Common myeloid progenitor, CD34-positive (primary cell): Measurements from ENCODE around the gene ALDH9A1.
"Not testable (repeated sequence)": the region's sequence is repeated elsewhere in the genome, so short reads cannot be mapped to it uniquely, and the experiment has no call there.

Source experiments
- CTCF ChIA-PET: fragments of 350-600 bp; sonication (Branson Sonifier 250); formaldehyde crosslinking; loops from one replicate; lab custom pipeline; 2021; ENCODE audit warnings: antibody characterized with exemption; lab: Charles Lee
- POLR2A ChIA-PET: fragments of 350-600 bp; sonication (Branson Sonifier 250); formaldehyde crosslinking; loops from one replicate; lab custom pipeline; 2021; ENCODE audit warnings: antibody characterized with exemption; lab: Charles Lee
- DNase-seq, 3 donors: peaks; one replicate each; pipeline versions ENCODE4 v3.0.0 to v3.0.0-alpha.2; 2013
- H3K27ac ChIP-seq, 2 experiments: 1 replicate in 1 of 2; 2 replicates in 1 of 2; pipeline ENCODE4 v1.7.0; 2013; ENCODE audit warnings: inconsistent platforms in 2 of 2, low read length in 2 of 2, mild to moderate bottlenecking in 2 of 2, low read depth in 1 of 2, moderate library complexity in 1 of 2; ENCODE audit not compliant: severe bottlenecking in 2 of 2, insufficient read depth in 1 of 2, poor library complexity in 1 of 2
- H3K27me3 ChIP-seq, 5 experiments: replicated peaks in 2 of 5; 1 replicate in 3 of 5; 2 replicates in 2 of 5; pipeline versions ENCODE4 v1.6.1 to v1.7.0; 2013; ENCODE audit warnings: low read length in 4 of 5, mild to moderate bottlenecking in 2 of 5, moderate library complexity in 2 of 5, inconsistent platforms in 1 of 5; ENCODE audit not compliant: insufficient read depth in 5 of 5, control insufficient read depth in 4 of 5
- H3K36me3 ChIP-seq, 4 experiments: 1 replicate in 2 of 4; 2 replicates in 2 of 4; pipeline versions ENCODE4 v1.6.1 to v1.7.0; 2013; ENCODE audit warnings: low read length in 3 of 4, control low read depth in 1 of 4, mild to moderate bottlenecking in 1 of 4; ENCODE audit not compliant: control insufficient read depth in 4 of 4, insufficient read depth in 4 of 4
- H3K4me1 ChIP-seq, 4 experiments: 1 replicate in 3 of 4; 2 replicates in 1 of 4; pipeline versions ENCODE4 v1.6.1 to v1.7.1; 2013; ENCODE audit warnings: low read length in 3 of 4, mild to moderate bottlenecking in 3 of 4, control low read depth in 1 of 4, inconsistent platforms in 1 of 4, moderate library complexity in 1 of 4; ENCODE audit not compliant: control insufficient read depth in 4 of 4, insufficient read depth in 4 of 4; ENCODE audit errors: control extremely low read depth in 1 of 4
- H3K4me3 ChIP-seq, 7 experiments: 1 replicate in 4 of 7; 2 replicates in 3 of 7; pipeline versions ENCODE4 v1.5.1 to v1.7.0; 2013; ENCODE audit warnings: mild to moderate bottlenecking in 7 of 7, low read length in 6 of 7, moderate library complexity in 6 of 7, inconsistent platforms in 2 of 7, low read depth in 2 of 7, control low read depth in 1 of 7; ENCODE audit not compliant: insufficient read depth in 4 of 7, control insufficient read depth in 1 of 7; ENCODE audit errors: extremely low read depth in 1 of 7
- H3K9me3 ChIP-seq, 5 experiments: 1 replicate in 4 of 5; 2 replicates in 1 of 5; pipeline versions ENCODE4 v1.6.1 to v1.7.1; 2013; ENCODE audit warnings: low read length in 4 of 5, mild to moderate bottlenecking in 2 of 5, inconsistent platforms in 1 of 5, low read depth in 1 of 5, moderate library complexity in 1 of 5; ENCODE audit not compliant: control insufficient read depth in 4 of 5, insufficient read depth in 2 of 5; ENCODE audit errors: control extremely low read depth in 1 of 5
- WGBS: methylation state at CpG from one replicate; pipeline ENCODE4 v1.1.5; 2013; ENCODE audit not compliant: insufficient coverage; 5-methylcytosine and 5-hydroxymethylcytosine counted together

Gene ALDH9A1

GRCh38 chr1:165734906-165735305 is 36.5 kb upstream of the ALDH9A1 start:
- peaks cover 0 to 3% (median 0%) of the 10 kb centered on the region in 5 experiments for H3K9me3 ChIP-seq
- DNase-seq, result no peak
- H3K27ac ChIP-seq, result no peak overlapping the region
- no peaks in the 10 kb centered on the region for H3K4me1 ChIP-seq
- no peak overlapping the region for H3K4me3 ChIP-seq
- WGBS, result no CpG with 5 or more reads among the region's 3 CpGs
- ChIA-PET CTCF (interaction anchor here (0.6 to 1.0 kb wide), 2 partner anchors 50 to 92 kb away, joined by 3 to 9 read pairs; no protein-coding TSS in a partner anchor), POLR2A (no interaction called here)
- peaks cover 9 to 30% (median 12%) of the 10 kb centered on the region in 4 experiments for H3K36me3 ChIP-seq
- no peaks in the 10 kb centered on the region for H3K27me3 ChIP-seq

GRCh38 chr1:165726841-165727240 is 28.5 kb upstream of the ALDH9A1 start:
- DNase-seq, result no peak
- H3K36me3 ChIP-seq, result peaks cover 7 to 28% (median 17%) of the 10 kb centered on the region in 4 experiments
- H3K27me3 ChIP-seq, result no peaks in the 10 kb centered on the region
- POLR2A ChIA-PET, result interaction anchor here (0.6 kb wide), 1 partner anchor 97 kb away, joined by 3 read pairs; no protein-coding TSS in a partner anchor
- H3K9me3 ChIP-seq, result no peaks in the 10 kb centered on the region
- no peak overlapping the region for H3K27ac ChIP-seq
- no CpG with 5 or more reads among the region's 2 CpGs for WGBS
- CTCF ChIA-PET, result no interaction called here
- H3K4me1 ChIP-seq, result no peaks in the 10 kb centered on the region
- no peak overlapping the region for H3K4me3 ChIP-seq

DNA sequence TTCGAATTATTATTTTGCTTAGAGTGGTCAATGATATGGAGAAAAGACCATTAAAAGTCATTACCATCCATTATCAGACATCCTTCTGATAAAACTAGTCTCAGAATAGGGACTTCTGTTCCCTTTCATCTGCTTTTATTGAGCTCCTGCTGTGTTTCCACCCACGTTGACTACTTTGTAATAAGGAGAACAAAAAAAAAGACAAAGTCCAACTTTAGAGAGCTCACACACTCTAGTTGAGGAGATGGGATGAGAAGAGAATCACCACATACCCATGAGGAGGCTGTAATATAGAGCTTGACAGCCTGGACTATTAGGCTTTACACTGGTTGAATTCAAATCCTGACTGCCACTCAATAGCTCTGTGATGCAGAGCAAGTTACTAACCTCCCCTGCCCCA is 27.8 kb upstream of the ALDH9A1 start:
- no peak for DNase-seq
- POLR2A ChIA-PET, result no interaction called here

DNA sequence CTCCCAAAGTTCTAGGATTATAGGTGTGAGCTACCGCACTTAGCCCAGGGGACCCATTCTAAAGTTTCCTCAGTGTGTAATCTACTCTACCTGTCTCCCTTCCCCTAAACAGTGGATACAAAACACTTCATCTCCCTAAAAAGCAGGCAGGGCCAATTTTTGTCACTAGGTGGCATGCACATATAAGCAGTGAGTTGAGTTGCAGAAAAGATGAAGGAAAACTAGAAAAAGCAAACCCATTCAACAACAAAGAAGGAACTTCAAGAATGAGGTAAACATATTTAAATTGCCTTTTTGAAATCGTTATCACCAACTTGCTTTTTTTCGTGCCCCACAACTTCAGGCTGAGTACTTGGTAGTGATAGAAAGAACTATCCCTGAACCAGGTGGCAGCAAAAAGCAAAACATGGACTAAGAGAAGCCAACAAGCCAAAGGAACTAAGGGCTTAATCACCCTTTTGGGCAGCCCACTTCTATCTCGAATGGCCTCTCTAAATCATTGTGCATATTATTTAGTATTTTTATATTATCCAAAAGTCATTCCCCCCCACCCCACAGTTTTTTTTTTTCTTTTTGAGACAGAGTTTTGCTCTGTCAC is 19.7 kb upstream of the ALDH9A1 start:
- CTCF ChIA-PET, result interaction anchor here (0.9 to 3.5 kb wide), 4 partner anchors 42 to 196 kb away, joined by 3 to 21 read pairs (median 4); no protein-coding TSS in a partner anchor
- Histone ChIP-seq H3K36me3 (no peaks in the 10 kb centered on the region), H3K4me3 (no peak overlapping the region), H3K27me3 (no peaks in the 10 kb centered on the region), H3K27ac (no peak overlapping the region), H3K4me1 (no peaks in the 10 kb centered on the region), H3K9me3 (no peaks in the 10 kb centered on the region)
- POLR2A ChIA-PET, result no interaction called here
- DNase-seq, result peak; percentile 65 to 78 (median 78)
- no CpG with 5 or more reads among the region's 4 CpGs for WGBS

More for the DNA sequence above, 27.8 kb upstream of the ALDH9A1 start:
- Histone ChIP-seq H3K27me3 (no peaks in the 10 kb centered on the region), H3K4me3 (no peak overlapping the region), H3K36me3 (peaks cover 7 to 24% (median 16%) of the 10 kb centered on the region in 4 experiments), H3K27ac (no peak overlapping the region), H3K4me1 (no peaks in the 10 kb centered on the region), H3K9me3 (no peaks in the 10 kb centered on the region)
- WGBS, result no CpG with 5 or more reads among the region's 2 CpGs
- CTCF ChIA-PET, result no interaction called here

DNA sequence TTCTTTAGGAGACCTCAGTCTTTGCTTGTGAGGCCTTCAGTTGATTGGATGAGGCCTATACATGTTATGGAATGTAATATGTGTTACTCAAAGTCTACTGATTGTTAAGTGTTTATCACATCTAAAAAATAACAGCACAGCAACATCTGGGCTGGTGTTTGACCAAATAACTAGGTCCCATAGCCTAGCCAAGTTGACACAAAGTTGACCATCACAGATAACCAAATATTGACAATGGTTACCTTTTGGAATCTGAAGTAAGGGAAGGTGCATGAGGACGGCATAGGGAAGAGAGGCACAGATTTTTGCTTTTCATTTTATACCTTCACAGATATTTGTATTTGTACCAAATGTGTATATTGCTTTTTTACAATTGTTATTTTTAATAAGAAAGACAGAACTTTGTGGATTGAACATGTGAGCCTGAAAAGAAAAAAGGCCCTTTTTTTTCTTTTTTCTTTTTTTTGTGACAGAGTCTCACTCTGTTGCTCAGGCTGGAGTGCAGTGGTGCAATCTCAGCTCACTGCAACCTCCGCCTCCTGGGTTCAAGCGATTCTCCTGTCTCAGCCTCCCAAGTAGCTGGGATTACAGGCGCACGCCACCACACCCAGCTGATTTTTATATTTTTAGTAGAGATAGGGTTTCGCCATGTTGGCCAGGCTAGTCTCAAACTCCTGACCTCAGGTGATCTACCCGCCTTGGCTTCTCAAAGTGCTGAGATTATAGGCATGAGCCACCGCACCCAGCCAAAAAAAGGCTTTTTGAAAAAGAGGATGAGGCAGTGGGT is 18.1 kb upstream of the ALDH9A1 start:
- H3K36me3 ChIP-seq, H3K27me3 ChIP-seq, POLR2A ChIA-PET, DNase-seq, H3K9me3 ChIP-seq, H3K4me1 ChIP-seq, H3K4me3 ChIP-seq, H3K27ac ChIP-seq: not testable (repeated sequence)
- CTCF ChIA-PET, result interaction anchor here (0.6 to 3.5 kb wide), 2 partner anchors 198 to 771 kb away, joined by 3 to 21 read pairs; no protein-coding TSS in a partner anchor
- WGBS, result 100% methylated on average over 1 of the region's 8 CpGs

DNA sequence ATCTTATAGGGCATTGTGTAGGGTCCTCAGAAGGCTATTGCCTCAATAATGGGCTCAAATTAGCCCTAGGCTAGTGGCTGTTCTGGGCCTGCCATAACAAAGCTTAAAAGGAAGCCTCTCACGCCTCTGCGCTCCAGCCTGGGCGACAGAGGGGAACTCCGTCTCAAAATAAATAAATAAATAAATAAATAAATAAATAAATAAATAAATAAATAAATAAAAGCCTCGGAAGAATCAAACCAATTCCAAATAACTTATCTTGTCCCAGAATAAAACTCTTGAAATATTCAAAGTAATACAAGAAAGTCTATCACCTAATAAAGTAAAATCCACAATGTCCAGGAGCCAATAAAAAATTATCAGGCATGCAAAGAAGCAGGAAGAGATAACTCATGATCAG is 14.4 kb upstream of the ALDH9A1 start:
- WGBS, result no CpG with 5 or more reads among the region's 5 CpGs
- POLR2A ChIA-PET, result no interaction called here
- CTCF ChIA-PET, result interaction anchor here (0.9 to 1.5 kb wide), 2 partner anchors 10 to 212 kb away, joined by 4 to 6 read pairs; no protein-coding TSS in a partner anchor

More for the DNA sequence above, 14.4 kb upstream of the ALDH9A1 start:
- Histone ChIP-seq H3K4me1 (no peaks in the 10 kb centered on the region), H3K36me3 (no peaks in the 10 kb centered on the region), H3K9me3 (no peaks in the 10 kb centered on the region), H3K27me3 (peaks cover 0 to 3% (median 0%) of the 10 kb centered on the region in 5 experiments), H3K4me3 (no peak overlapping the region), H3K27ac (no peak overlapping the region)
- no peak for DNase-seq
